Measurements from ENCODE around the gene SLAIN2.
"Not testable (repeated sequence)": the region's sequence is repeated elsewhere in the genome, so short reads cannot be mapped to it uniquely, and the experiment has no call there.

Gene SLAIN2

GRCh38 chr4:48429709-48430474 is 88.6 kb downstream of the SLAIN2 start:
- no peak overlapping the region for H3K27ac ChIP-seq
- DNase-seq (ENCODE audit: low read depth, low spot score): no peak

DNA sequence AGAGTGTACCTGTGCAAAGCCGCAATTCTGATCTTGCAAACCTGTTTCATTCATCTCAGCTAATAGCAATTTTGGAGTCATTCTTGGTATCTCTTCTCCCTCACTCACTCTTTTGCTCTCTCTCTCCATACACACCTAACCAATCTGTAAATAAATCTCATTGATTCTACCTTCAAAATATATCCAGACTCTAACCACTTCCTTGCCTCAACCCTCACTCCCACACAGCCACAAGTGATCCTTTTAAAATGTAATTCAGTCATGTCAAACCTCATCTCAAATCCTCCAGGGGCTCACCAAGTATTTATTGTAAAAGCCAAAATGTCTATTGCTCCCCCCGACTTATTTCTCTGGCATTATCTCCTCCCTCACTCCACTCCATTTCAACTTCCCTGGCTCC is 90.1 kb downstream of the SLAIN2 start:
- DNase-seq (ENCODE audit: low read depth, low spot score): no peak
- no peak overlapping the region for H3K27ac ChIP-seq

GRCh38 chr4:48432017-48432416 is 90.7 kb downstream of the SLAIN2 start:
- H3K27ac ChIP-seq: no peak overlapping the region
- DNase-seq (ENCODE audit: low read depth, low spot score): no peak

- no peak overlapping the region for H3K27ac ChIP-seq
- DNase-seq (ENCODE audit: low read depth, low spot score): no peak
These were observed 95.0 kb downstream of the SLAIN2 start for GRCh38 chr4:48436318-48436717.

DNA sequence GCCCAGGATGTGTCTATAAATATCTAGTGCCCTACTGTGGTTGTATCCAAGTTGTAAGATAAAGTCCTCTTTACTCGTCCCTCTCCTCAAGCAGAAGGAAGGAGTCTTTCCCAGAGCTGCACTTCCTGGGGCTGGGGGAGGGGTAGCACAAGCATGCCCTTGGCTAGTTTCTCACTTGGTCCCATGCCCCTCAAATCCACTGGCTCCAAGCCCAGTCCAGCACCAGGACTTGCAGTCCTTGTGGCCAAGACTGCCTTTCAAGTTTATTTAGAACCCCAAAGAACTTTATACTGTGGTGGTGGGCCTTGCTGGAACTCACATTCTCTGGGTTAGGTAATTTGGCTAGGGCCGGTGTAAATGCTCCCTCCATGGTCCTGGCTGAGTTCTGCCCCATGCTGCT is 98.7 kb downstream of the SLAIN2 start:
- H3K27ac ChIP-seq: no peak overlapping the region

DNA sequence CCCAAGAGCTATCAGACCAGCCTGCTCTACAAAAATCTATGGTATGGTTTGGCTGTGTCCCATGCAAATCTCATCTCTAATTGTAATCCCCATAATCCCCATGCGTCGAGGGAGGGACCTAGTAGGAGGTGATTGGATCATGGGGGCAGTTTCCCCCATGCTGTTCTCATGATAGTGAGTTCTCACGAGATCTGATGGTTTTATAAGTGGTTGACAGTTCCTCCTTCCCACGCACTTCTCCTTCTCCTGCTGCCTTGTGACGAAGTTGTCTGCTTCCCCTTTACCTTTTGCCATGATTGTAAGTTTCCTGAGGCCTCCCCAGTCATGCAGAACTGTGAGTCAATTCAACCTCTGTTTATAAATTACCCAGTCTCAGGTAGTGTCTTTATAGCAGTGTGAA is 99.6 kb downstream of the SLAIN2 start:
- not testable (repeated sequence) for H3K27ac ChIP-seq; DNase-seq (ENCODE audit: low read depth, low spot score)

More for the DNA sequence above, 98.7 kb downstream of the SLAIN2 start:
- no peak for DNase-seq (ENCODE audit: low read depth, low spot score)

GRCh38 chr4:48445704-48446103 is 104.4 kb downstream of the SLAIN2 start:
- DNase-seq (ENCODE audit: low read depth, low spot score): no peak
- H3K27ac ChIP-seq: no peak overlapping the region

DNA sequence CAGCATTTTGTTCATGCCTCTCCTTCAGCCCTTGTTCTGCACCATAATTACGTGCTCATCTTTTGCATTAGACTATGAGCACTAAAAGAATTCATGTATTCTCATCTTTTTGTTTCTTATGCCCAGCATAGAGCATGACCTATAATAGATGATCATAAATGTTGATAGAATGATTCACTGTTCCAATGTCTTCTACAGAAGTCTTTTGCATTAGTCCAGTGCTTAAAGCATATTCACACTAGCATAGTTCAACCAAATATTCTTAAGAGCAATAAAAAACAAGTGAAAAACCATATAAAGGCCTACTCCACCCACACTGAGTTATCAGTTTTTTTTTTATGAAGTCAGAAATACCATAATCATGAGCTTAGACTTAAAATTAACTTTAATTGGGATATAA is 105.3 kb downstream of the SLAIN2 start:
- no peak for DNase-seq (ENCODE audit: low read depth, low spot score)
- H3K27ac ChIP-seq: no peak overlapping the region

DNA sequence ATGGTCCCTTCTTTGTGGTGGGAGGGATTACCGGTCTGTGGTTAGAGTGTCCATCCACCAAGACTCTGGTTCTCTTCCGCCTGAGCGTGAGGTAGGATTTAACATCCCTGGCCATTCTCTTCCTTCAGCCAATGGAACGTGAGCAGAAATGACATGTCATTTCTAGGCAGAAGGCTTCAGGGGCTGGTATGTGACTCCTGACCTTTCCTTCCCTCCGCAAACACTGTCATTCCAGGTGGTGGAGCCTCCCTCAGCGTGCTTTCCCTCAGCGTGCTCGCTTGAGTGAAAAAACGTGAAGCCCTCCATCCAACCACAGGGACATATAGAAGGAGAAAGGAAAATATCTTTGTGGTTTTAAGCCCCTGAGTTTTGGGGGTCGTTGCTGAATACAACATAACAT is 107.8 kb downstream of the SLAIN2 start:
- no peak overlapping the region for H3K27ac ChIP-seq
- DNase-seq (ENCODE audit: low read depth, low spot score): no peak

- no peak for DNase-seq (ENCODE audit: low read depth, low spot score)
- H3K27ac ChIP-seq: no peak overlapping the region
These were observed 109.4 kb downstream of the SLAIN2 start for GRCh38 chr4:48450740-48451139.

DNA sequence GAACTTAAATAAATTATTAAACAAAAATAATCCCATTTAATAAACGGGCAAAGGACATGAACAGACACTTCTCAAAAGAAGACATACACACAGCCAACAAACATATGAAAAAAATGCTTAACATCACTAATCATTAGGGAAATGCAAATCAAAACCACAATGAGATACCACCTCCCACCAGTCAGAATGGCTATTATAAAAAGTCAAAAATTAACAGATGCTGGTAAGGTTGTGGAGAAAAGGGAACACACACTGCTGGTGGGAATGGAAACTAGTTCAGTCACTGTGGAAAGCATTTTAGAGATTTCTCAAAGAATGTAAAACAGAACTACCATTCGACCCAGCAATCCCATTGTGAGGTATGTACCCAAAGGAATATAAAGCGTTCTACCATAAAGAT is 110.3 kb downstream of the SLAIN2 start:
- H3K27ac ChIP-seq; DNase-seq (ENCODE audit: low read depth, low spot score): not testable (repeated sequence)

- no peak overlapping the region for H3K27ac ChIP-seq
- DNase-seq (ENCODE audit: low read depth, low spot score): no peak
These were observed 113.3 kb downstream of the SLAIN2 start for GRCh38 chr4:48454591-48454990.

GRCh38 chr4:48461000-48461399 is 119.7 kb downstream of the SLAIN2 start:
- no peak for DNase-seq (ENCODE audit: low read depth, low spot score)

GRCh38 chr4:48462363-48462762 is 121.0 kb downstream of the SLAIN2 start:
- DNase-seq (ENCODE audit: low read depth, low spot score): no peak
- H3K27ac ChIP-seq: no peak overlapping the region

More at GRCh38 chr4:48461000-48461399, 119.7 kb downstream of the SLAIN2 start:
- H3K27ac ChIP-seq: no peak overlapping the region

DNA sequence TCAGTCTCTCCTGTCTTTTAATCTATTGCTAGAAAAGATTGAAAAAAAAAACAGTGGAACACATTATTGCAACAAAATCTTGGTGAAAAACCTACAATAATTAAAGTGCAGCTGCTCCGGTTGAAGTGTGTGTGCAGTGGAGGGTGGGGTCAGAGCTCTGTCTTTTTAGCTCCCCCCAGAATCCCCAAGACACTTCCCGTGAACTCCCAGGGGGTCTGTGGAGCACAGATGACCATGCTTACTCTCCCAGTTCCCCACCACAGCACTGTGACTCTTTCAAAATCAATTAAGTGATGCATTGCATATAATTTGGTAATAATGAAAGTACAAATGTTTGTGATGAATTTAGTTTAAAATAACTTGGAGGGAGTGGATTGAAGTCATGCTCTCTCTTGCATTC is 126.1 kb downstream of the SLAIN2 start:
- DNase-seq (ENCODE audit: low read depth, low spot score): no peak
- no peak overlapping the region for H3K27ac ChIP-seq

GRCh38 chr4:48467891-48468290 is 126.6 kb downstream of the SLAIN2 start:
- no peak for DNase-seq (ENCODE audit: low read depth, low spot score)
- H3K27ac ChIP-seq: no peak overlapping the region

DNA sequence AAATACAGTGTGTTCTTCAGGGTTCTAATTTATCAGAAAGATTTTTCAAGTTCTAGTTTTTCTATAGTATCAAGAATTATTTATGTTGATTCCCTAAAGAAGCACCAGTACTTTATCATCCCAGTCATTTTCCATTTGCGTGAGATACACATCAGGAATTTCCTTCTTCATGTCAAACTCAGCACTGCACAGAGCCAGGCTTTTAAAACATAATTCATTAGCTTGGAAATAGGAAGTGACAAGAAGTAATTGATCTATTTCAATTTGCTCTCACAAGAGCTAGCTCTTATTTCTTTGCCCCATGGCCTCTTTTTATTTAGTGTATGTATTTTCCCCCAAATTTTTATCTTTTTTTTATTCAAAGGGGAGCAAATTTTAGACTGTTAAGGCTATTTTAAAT is 128.8 kb downstream of the SLAIN2 start:
- DNase-seq (ENCODE audit: low read depth, low spot score): no peak
- H3K27ac ChIP-seq: no peak overlapping the region

GRCh38 chr4:48470570-48470969 is 129.2 kb downstream of the SLAIN2 start:
- H3K27ac ChIP-seq: no peak overlapping the region
- no peak for DNase-seq (ENCODE audit: low read depth, low spot score)

DNA sequence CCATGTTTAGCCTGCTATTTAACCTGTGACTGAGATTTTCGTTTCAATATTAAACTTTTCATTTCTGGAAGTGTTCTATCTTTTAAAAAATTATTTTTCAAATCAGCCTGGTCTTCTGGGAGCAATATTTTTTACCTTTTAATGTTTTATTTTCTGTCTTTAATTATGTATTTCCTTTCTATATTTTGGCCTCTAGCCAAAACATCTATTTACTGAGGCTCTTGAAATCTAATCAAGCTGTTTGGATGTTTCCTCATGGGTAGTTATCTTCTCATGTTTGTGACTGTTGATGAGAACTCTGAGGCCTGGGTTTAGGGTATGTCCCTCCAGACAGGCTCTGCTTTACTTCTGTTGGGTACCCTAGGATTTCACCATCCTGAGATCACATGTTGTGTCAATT is 131.5 kb downstream of the SLAIN2 start:
- H3K27ac ChIP-seq: no peak overlapping the region
- DNase-seq (ENCODE audit: low read depth, low spot score): no peak

DNA sequence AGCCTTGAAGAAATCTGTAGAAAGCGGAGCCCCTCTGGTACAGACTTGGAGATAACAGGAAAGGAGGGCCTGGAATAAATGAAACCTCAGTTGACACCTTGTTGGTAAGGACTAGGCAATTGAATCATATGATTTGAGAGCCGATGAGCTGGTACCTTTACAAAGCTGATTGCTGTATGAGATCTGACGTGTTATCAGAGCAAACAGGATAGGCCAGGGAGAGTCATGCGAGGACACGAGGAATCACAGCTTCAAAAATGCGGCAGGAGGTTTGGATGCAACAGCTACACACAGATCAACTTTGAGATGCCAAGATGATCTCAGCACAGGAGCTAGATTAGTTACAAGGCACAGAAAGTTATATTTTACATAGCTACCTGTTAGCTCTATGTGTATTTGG is 134.4 kb downstream of the SLAIN2 start:
- no peak overlapping the region for H3K27ac ChIP-seq
- DNase-seq (ENCODE audit: low read depth, low spot score): no peak
